K562 (cell line): ENCODE data around the gene ATL1. TPM values are rescaled to one million over a fixed set of nuclear protein-coding genes. Genes with fewer than 3 reads are reported as not detected.

Experiments used
- ARID2 ChIP-seq: fragments of 450-650 bp; IDR thresholded peaks from 2 replicates; pipeline ENCODE4 v1.6.1; 2017; ENCODE audit warnings: antibody characterized with exemption, mild to moderate bottlenecking
- CHCHD3 ChIP-seq: fragments of 250-450 bp; sonication (Bioruptor Pico); IDR thresholded peaks from 2 replicates; pipeline ENCODE4 v2.1.2; 2022; ENCODE audit warnings: mild to moderate bottlenecking
- EZH2 ChIP-seq: IDR thresholded peaks from 2 replicates; pipeline ENCODE4 v1.6.1; 2012; ENCODE audit warnings: low read depth, mild to moderate bottlenecking, inconsistent platforms, low read length, borderline replicate concordance
- NCOR1 ChIP-seq: fragments of 450-650 bp; IDR thresholded peaks from 2 replicates; pipeline ENCODE4 v1.6.1; 2016; ENCODE audit warnings: mild to moderate bottlenecking, moderate library complexity
- PHF20 ChIP-seq: fragments of 450-650 bp; IDR thresholded peaks from 2 replicates; pipeline ENCODE4 v1.6.1; 2018; ENCODE audit not compliant: partially characterized antibody
- PRMT5 ChIP-seq: sonication (generic); formaldehyde crosslinking; IDR thresholded peaks from 2 replicates; pipeline ENCODE4 v1.5.0; 2020; ENCODE audit warnings: missing genetic modification reagents
- RBM22 ChIP-seq: fragments of 200-400 bp; formaldehyde crosslinking; IDR thresholded peaks from 2 replicates; pipeline ENCODE4 v1.6.1; 2018; ENCODE audit warnings: low read length, low read depth; ENCODE audit not compliant: poor library complexity, severe bottlenecking
- RNF219 ChIP-seq: fragments of 250-450 bp; sonication (Bioruptor Pico); IDR thresholded peaks from 2 replicates; pipeline ENCODE4 v1.5.0; 2022; ENCODE audit warnings: mild to moderate bottlenecking
- SIN3B ChIP-seq: fragments of 450-650 bp; IDR thresholded peaks from 2 replicates; pipeline ENCODE4 v1.6.1; 2017; ENCODE audit warnings: low read depth, mild to moderate bottlenecking, moderate library complexity
- TCF3 ChIP-seq: sonication (generic); formaldehyde crosslinking; IDR thresholded peaks from 2 replicates; pipeline ENCODE4 v1.4.0; 2020; ENCODE audit warnings: mild to moderate bottlenecking, missing genetic modification reagents
- XRCC4 ChIP-seq: IDR thresholded peaks from one replicate; pipeline ENCODE4 v1.6.1; 2011; ENCODE audit not compliant: insufficient read depth, insufficient read length; ENCODE audit errors: extremely low read depth
- ZBTB11 ChIP-seq, 3 experiments: fragments of 200-800 bp in 1 of 3; fragments of 250-450 bp in 1 of 3; fragments of 450-650 bp in 1 of 3; sonication (Bioruptor Pico) in 1 of 3; sonication (Bioruptor generic) in 1 of 3; formaldehyde crosslinking in 1 of 3; IDR thresholded peaks; 2 replicates each; pipeline versions ENCODE4 v1.6.1 to v1.8.0; 2016 to 2022; ENCODE audit warnings: mild to moderate bottlenecking in 2 of 3, missing genetic modification characterization in 2 of 3, missing compliant biosample characterization in 1 of 3, moderate library complexity in 1 of 3
- ZBTB33 ChIP-seq: sonication (generic); formaldehyde crosslinking; IDR thresholded peaks from 2 replicates; pipeline ENCODE4 v1.8.1; 2023; ENCODE audit warnings: mild to moderate bottlenecking, missing genetic modification reagents
- ZNF134 ChIP-seq: fragments of 250-450 bp; sonication (Bioruptor Pico); conservative IDR thresholded peaks from 2 replicates; pipeline ENCODE4 v1.4.0; 2020
- ZNF184 ChIP-seq: sonication (generic); formaldehyde crosslinking; IDR thresholded peaks from 2 replicates; pipeline ENCODE4 v1.5.0; 2020; ENCODE audit warnings: missing genetic modification reagents
- ZNF740 ChIP-seq, 3 experiments: fragments of 200-800 bp in 1 of 3; sonication (Bioruptor generic) in 1 of 3; sonication (generic) in 1 of 3; formaldehyde crosslinking in 1 of 3; IDR thresholded peaks; 2 replicates each; pipeline versions ENCODE4 v1.6.1 to v1.8.0; 2016 to 2022; ENCODE audit warnings: mild to moderate bottlenecking in 2 of 3, missing compliant biosample characterization in 2 of 3, missing genetic modification characterization in 2 of 3, missing genetic modification reagents in 1 of 3
- ZNF77 ChIP-seq: fragments of 250-450 bp; sonication (Bioruptor Pico); IDR thresholded peaks from 2 replicates; pipeline ENCODE4 v1.5.0; 2020
- ZNF780A ChIP-seq: fragments of 250-450 bp; sonication (Bioruptor Pico); IDR thresholded peaks from 2 replicates; pipeline ENCODE4 v1.5.0; 2021; ENCODE audit warnings: mild to moderate bottlenecking
- ZZZ3 ChIP-seq: fragments of 450-650 bp; IDR thresholded peaks from 2 replicates; pipeline ENCODE4 v1.6.1; 2016; ENCODE audit warnings: antibody characterized with exemption, mild to moderate bottlenecking, moderate library complexity
- polyA plus RNA-seq, 8 experiments: library from polyadenylated mRNA; depleted of rRNA in 4 of 8; stranded (reverse) in 5 of 8; unstranded in 3 of 8; fragments of >200 nt; fragmentation: Nextera tagmentation in 2 of 8; fragmentation: Illumina TruSeq in 1 of 8; extraction: Ambion mirVana in 2 of 8; extraction: Trizol in 1 of 8; gene quantifications; 2 replicates each; pipeline versions ENCODE4 v1.2.1 to v1.2.3, GENCODE V29; 2011 to 2014; ENCODE audit warnings: inconsistent platforms in 1 of 8, missing spikeins in 1 of 8
- total RNA-seq, 7 experiments: library from RNA; depleted of rRNA in 6 of 7; stranded (reverse); fragments of >200 nt in 6 of 7; fragmentation: Illumina TruSeq in 2 of 7; extraction: Trizol in 2 of 7; gene quantifications; 2 replicates each; pipeline versions ENCODE4 v1.2.1 to v1.2.3, GENCODE V29; 2011 to 2021; ENCODE audit warnings: low replicate concordance in 1 of 7

The ATL1 gene
- total and polyA plus RNA-seq, 9 of the 15 experiments (the other 6 are each of a cell fraction or from before 2014, with no cell fraction given), result 0.04 to 0.16 (median 0.07) TPM; not detected in 4

GRCh38 chr14:50667996-50668825 lies 108.3 kb downstream of the ATL1 start, which contains the start of gene SAV1 (continued):
- TF ChIP-seq PHF20 (no peak), ZBTB11 (CRISPR knock-in tag; IDR thresholded peaks at IDR 0.05) (peak in 1 of 3 experiments; percentile 34; a peak in 1 of 6 replicates), XRCC4 (no peak), ZNF740 (CRISPR knock-in tag; IDR thresholded peaks at IDR 0.05) (no peak), ZNF740 (tag; IDR thresholded peaks at IDR 0.05) (no peak), NCOR1 (peak; percentile 50; the same call in 1 of the 2 replicates), RBM22 (no peak), ZNF780A (CRISPR knock-in tag) (no peak), SIN3B (0 out of 2 replicates have a peak, but pooled peaks have one; percentile 27), EZH2 (no peak), TCF3 (CRISPR knock-in tag) (no peak), ZNF77 (CRISPR knock-in tag) (no peak), ZBTB33 (CRISPR knock-in tag) (no peak), ZNF134 (no peak), ZZZ3 (no peak), RNF219 (CRISPR knock-in tag) (no peak), ZNF184 (CRISPR knock-in tag) (no peak), PRMT5 (CRISPR knock-in tag) (no peak), ARID2 (no peak), CHCHD3 (CRISPR knock-in tag) (peak; percentile 89; the same call in 1 of the 2 replicates)
